GM23338 (cell line): ENCODE data around the gene DSE. TPM values are rescaled to one million over a fixed set of nuclear protein-coding genes. Genes with fewer than 3 reads are reported as not detected.
A peak's percentile ranks its signal among the peaks of the same experiment; 100 is the strongest.

Experiments
- ATAC-seq: fragments of 200-7000 bp; cut with Tn5 transposase; 3 replicates; pipeline ENCODE4 v1.9.1; 2020
- DNase-seq: peaks from one replicate; pipeline ENCODE4 v3.0.0-alpha.2; 2015; ENCODE audit warnings: low spot score
- H2AFZ ChIP-seq: fragments of 200-600 bp; sonication (generic); 2 replicates; pipeline ENCODE4 v1.8.0; 2016; ENCODE audit warnings: antibody characterized with exemption, mild to moderate bottlenecking, moderate library complexity
- H3F3A ChIP-seq: fragments of 200-600 bp; sonication (generic); replicated peaks from 2 replicates; pipeline ENCODE4 v1.8.0; 2017; ENCODE audit warnings: antibody characterized with exemption, mixed run types, low read depth
- H3K27ac ChIP-seq: fragments of 200-600 bp; sonication (generic); 2 replicates; pipeline ENCODE4 v1.6.1; 2016; ENCODE audit warnings: low read depth
- H3K27me3 ChIP-seq: fragments of 200-600 bp; sonication (generic); 2 replicates; pipeline ENCODE4 v1.8.0; 2016; ENCODE audit warnings: mild to moderate bottlenecking, mixed run types, moderate library complexity; ENCODE audit not compliant: insufficient read depth
- H3K36me3 ChIP-seq: fragments of 200-600 bp; sonication (generic); 2 replicates; pipeline ENCODE4 v1.8.0; 2016; ENCODE audit warnings: mild to moderate bottlenecking; ENCODE audit not compliant: insufficient read depth
- H3K4me1 ChIP-seq: fragments of 200-600 bp; sonication (generic); 2 replicates; pipeline ENCODE4 v1.8.0; 2016; ENCODE audit warnings: mild to moderate bottlenecking, moderate library complexity; ENCODE audit not compliant: insufficient read depth
- H3K4me2 ChIP-seq: fragments of 200-600 bp; sonication (generic); 2 replicates; pipeline ENCODE4 v1.7.1; 2017; ENCODE audit warnings: mixed run types
- H3K4me3 ChIP-seq: fragments of 200-600 bp; sonication (generic); 2 replicates; pipeline ENCODE4 v1.6.1; 2016; ENCODE audit warnings: mixed run types
- H3K79me2 ChIP-seq: fragments of 200-600 bp; sonication (generic); replicated peaks from 2 replicates; pipeline ENCODE4 v1.8.0; 2017; ENCODE audit warnings: mild to moderate bottlenecking; ENCODE audit not compliant: insufficient read depth
- H3K9me2 ChIP-seq: fragments of 200-600 bp; sonication (generic); 2 replicates; pipeline ENCODE4 v1.8.0; 2017; ENCODE audit not compliant: insufficient read depth
- H4K20me1 ChIP-seq: fragments of 200-600 bp; sonication (generic); replicated peaks from 2 replicates; pipeline ENCODE4 v1.8.0; 2017; ENCODE audit warnings: mild to moderate bottlenecking; ENCODE audit not compliant: insufficient read depth
- H3K27ac Mint-ChIP-seq: 2 replicates; pipeline ENCODE4 v1.8.0; 2020; ENCODE audit warnings: inconsistent platforms, mild to moderate bottlenecking, moderate library complexity, mixed read lengths
- H3K27me3 Mint-ChIP-seq: 3 replicates; pipeline ENCODE4 v1.8.0; 2022; ENCODE audit warnings: low read depth, mild to moderate bottlenecking, moderate library complexity, mixed read lengths, inconsistent platforms; ENCODE audit not compliant: insufficient read depth, poor library complexity
- H3K36me3 Mint-ChIP-seq: 3 replicates; pipeline ENCODE4 v1.8.0; 2021; ENCODE audit warnings: low read depth, mild to moderate bottlenecking, inconsistent platforms, moderate library complexity, mixed read lengths
- H3K4me1 Mint-ChIP-seq: 3 replicates; pipeline ENCODE4 v1.8.0; 2020; ENCODE audit warnings: mild to moderate bottlenecking, inconsistent platforms, mixed read lengths
- H3K4me3 Mint-ChIP-seq: 3 replicates; pipeline ENCODE4 v1.8.0; 2021; ENCODE audit warnings: moderate library complexity, mild to moderate bottlenecking, inconsistent platforms, mixed read lengths
- H3K9me3 Mint-ChIP-seq: 3 replicates; pipeline ENCODE4 v1.8.0; 2020; ENCODE audit warnings: moderate library complexity, mild to moderate bottlenecking, inconsistent platforms, mixed read lengths
- CREB1 ChIP-seq: fragments of 250-450 bp; sonication (Bioruptor Pico); IDR thresholded peaks from 2 replicates; pipeline ENCODE4 v1.5.0; 2020; ENCODE audit warnings: low read depth, mild to moderate bottlenecking, moderate library complexity
- CTCF ChIP-seq, 2 experiments: fragments of 200-600 bp in 1 of 2; sonication (generic) in 1 of 2; conservative IDR thresholded peaks; 2 replicates each; pipeline versions ENCODE4 v1.5.1 to v1.6.1; 2016 to 2017; ENCODE audit warnings: antibody characterized with exemption in 2 of 2, low read depth in 2 of 2, mild to moderate bottlenecking in 2 of 2, moderate library complexity in 1 of 2
- EZH2 ChIP-seq: fragments of 200-600 bp; sonication (generic); IDR thresholded peaks from one replicate; pipeline ENCODE4 v1.8.0; 2017; ENCODE audit warnings: antibody characterized with exemption, mild to moderate bottlenecking, low read depth; ENCODE audit not compliant: unreplicated experiment
- JUNB ChIP-seq: IDR thresholded peaks from one replicate; pipeline ENCODE4 v1.6.1; 2016; ENCODE audit warnings: antibody characterized with exemption; ENCODE audit not compliant: unreplicated experiment
- POLR2AphosphoS5 ChIP-seq: IDR thresholded peaks from 2 replicates; pipeline ENCODE4 v1.6.1; 2016; ENCODE audit warnings: antibody characterized with exemption, low read depth
- STAT1 ChIP-seq: IDR thresholded peaks from one replicate; pipeline ENCODE4 v1.6.1; 2016; ENCODE audit warnings: antibody characterized with exemption; ENCODE audit not compliant: unreplicated experiment
- ZNF114 ChIP-seq: fragments of 250-450 bp; sonication (Bioruptor Pico); IDR thresholded peaks from 2 replicates; pipeline ENCODE4 v1.5.0; 2020; ENCODE audit warnings: mild to moderate bottlenecking, moderate library complexity
- ZNF331 ChIP-seq: fragments of 250-450 bp; sonication (Bioruptor Pico); IDR thresholded peaks from 2 replicates; pipeline ENCODE4 v1.5.0; 2020; ENCODE audit warnings: low read depth, mild to moderate bottlenecking, moderate library complexity
- ZNF462 ChIP-seq: fragments of 250-450 bp; sonication (Bioruptor Pico); IDR thresholded peaks from 2 replicates; pipeline ENCODE4 v1.5.0; 2020; ENCODE audit warnings: mild to moderate bottlenecking, moderate library complexity
- polyA plus RNA-seq: library from polyadenylated mRNA; unstranded; fragments of >200 nt; fragmentation: Nextera tagmentation; extraction: Ambion mirVana; gene quantifications from 2 replicates; pipeline ENCODE4 v1.2.1, GENCODE V29; 2016
- total RNA-seq: library from RNA; depleted of rRNA; stranded (reverse); fragments of >200 nt; shearing (Covaris generic); gene quantifications from 2 replicates; pipeline ENCODE4 v1.2.3, GENCODE V29; 2014
- TF ChIP-seq, protein P1 (sequence below): IDR thresholded peaks from one replicate; pipeline ENCODE4 v1.6.1; 2018; ENCODE audit warnings: antibody characterized with exemption; ENCODE audit not compliant: unreplicated experiment

The DSE gene
- total and polyA plus RNA-seq, 2 experiments from 2014 or later = 18.8 to 45.2 TPM

DNA sequence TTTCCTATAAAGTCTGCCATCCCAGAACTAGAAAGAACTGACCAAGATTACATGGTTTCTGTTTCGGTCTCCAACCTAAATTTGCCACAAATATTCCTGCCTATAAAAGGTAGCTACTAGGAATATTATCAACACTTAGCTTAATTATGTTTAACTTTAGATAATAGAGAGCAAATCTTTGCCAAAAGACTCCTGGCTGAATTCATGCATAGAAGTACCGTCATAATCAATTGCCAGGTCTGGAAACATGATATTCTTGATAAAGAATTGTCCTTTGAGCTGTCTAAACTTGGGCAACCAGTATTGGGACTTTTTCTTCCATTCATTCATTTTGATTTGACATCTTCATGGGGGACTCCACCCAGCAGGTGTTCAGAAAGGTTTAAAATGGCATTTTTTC lies 112.9 kb downstream of the DSE start:
- no peaks in the 10 kb centered on the region for H3K4me1 ChIP-seq
- no peaks in the 10 kb centered on the region for H3K27me3 ChIP-seq
- peaks cover 4% of the 10 kb centered on the region for H3K27me3 Mint-ChIP-seq
- no peak overlapping the region for H3K4me3 ChIP-seq
- no peaks in the 10 kb centered on the region; the same call in 1 of the 2 replicates for H3K9me2 ChIP-seq
- H3K36me3 ChIP-seq = no peaks in the 10 kb centered on the region
- no peak for TF ChIP-seq ZNF331 (CRISPR knock-in tag)
- TF ChIP-seq JUNB = no peak
- TF ChIP-seq CTCF (conservative IDR thresholded peaks at IDR 0.05; ENCODE audit: low read depth in 2 of 2) = no peak
- no peak overlapping the region for H3K4me3 Mint-ChIP-seq
- no peak overlapping the region for H3K27ac Mint-ChIP-seq
- H3F3A ChIP-seq = no peaks in the 10 kb centered on the region
- H3K4me2 ChIP-seq = no peak overlapping the region
- H3K4me1 Mint-ChIP-seq = no peaks in the 10 kb centered on the region
- no peaks in the 10 kb centered on the region for H4K20me1 ChIP-seq
- H3K27ac ChIP-seq = no peak overlapping the region
- H3K9me3 Mint-ChIP-seq = no peaks in the 10 kb centered on the region; the same call in 2 of the 3 replicates
- DNase-seq = no peak
- no peak overlapping the region for H2AFZ ChIP-seq
- ATAC-seq = no peak
- no peaks in the 10 kb centered on the region for H3K36me3 Mint-ChIP-seq
- H3K79me2 ChIP-seq = no peaks in the 10 kb centered on the region

GRCh38 chr6:116485559-116486184 lies 114.9 kb downstream of the DSE start:
- Histone ChIP-seq H3F3A (no peaks in the 10 kb centered on the region), H3K4me1 (no peaks in the 10 kb centered on the region), H3K4me2 (no peak overlapping the region), H3K79me2 (no peaks in the 10 kb centered on the region), H3K9me2 (no peaks in the 10 kb centered on the region; the same call in 1 of the 2 replicates), H3K27ac (no peak overlapping the region), H4K20me1 (no peaks in the 10 kb centered on the region), H3K27me3 (no peaks in the 10 kb centered on the region), H3K36me3 (no peaks in the 10 kb centered on the region), H3K4me3 (no peak overlapping the region), H2AFZ (peak overlapping the region; percentile 53; the same call in 1 of the 2 replicates)
- Mint-ChIP-seq H3K27ac (no peak overlapping the region), H3K4me3 (no peak overlapping the region), H3K4me1 (no peaks in the 10 kb centered on the region), H3K36me3 (no peaks in the 10 kb centered on the region), H3K27me3 (peaks cover 4% of the 10 kb centered on the region), H3K9me3 (peaks cover 4% of the 10 kb centered on the region; the same call in 2 of the 3 replicates)
- ATAC-seq (no peak), DNase-seq (no peak)
- TF ChIP-seq EZH2 = no peak
- TF ChIP-seq STAT1 = no peak
- TF ChIP-seq, protein P1, sequence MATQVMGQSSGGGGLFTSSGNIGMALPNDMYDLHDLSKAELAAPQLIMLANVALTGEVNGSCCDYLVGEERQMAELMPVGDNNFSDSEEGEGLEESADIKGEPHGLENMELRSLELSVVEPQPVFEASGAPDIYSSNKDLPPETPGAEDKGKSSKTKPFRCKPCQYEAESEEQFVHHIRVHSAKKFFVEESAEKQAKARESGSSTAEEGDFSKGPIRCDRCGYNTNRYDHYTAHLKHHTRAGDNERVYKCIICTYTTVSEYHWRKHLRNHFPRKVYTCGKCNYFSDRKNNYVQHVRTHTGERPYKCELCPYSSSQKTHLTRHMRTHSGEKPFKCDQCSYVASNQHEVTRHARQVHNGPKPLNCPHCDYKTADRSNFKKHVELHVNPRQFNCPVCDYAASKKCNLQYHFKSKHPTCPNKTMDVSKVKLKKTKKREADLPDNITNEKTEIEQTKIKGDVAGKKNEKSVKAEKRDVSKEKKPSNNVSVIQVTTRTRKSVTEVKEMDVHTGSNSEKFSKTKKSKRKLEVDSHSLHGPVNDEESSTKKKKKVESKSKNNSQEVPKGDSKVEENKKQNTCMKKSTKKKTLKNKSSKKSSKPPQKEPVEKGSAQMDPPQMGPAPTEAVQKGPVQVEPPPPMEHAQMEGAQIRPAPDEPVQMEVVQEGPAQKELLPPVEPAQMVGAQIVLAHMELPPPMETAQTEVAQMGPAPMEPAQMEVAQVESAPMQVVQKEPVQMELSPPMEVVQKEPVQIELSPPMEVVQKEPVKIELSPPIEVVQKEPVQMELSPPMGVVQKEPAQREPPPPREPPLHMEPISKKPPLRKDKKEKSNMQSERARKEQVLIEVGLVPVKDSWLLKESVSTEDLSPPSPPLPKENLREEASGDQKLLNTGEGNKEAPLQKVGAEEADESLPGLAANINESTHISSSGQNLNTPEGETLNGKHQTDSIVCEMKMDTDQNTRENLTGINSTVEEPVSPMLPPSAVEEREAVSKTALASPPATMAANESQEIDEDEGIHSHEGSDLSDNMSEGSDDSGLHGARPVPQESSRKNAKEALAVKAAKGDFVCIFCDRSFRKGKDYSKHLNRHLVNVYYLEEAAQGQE = no peak
- no peak for TF ChIP-seq ZNF114
- TF ChIP-seq POLR2AphosphoS5 = no peak
- no peak for TF ChIP-seq CREB1 (CRISPR knock-in tag)
- no peak for TF ChIP-seq ZNF462 (CRISPR knock-in tag)
- TF ChIP-seq JUNB = no peak
- no peak for TF ChIP-seq ZNF331 (CRISPR knock-in tag)
